Adrenal gland (tissue), 12 donors: ENCODE data around the gene ERMARD. TPM values are rescaled to one million over a fixed set of nuclear protein-coding genes. Genes with fewer than 3 reads are reported as not detected.

ENCODE experiments used
- DNase-seq, 7 donors: peaks; one replicate each; pipeline ENCODE4 v3.0.0-alpha.2; 2019 to 2020
- H3K27ac ChIP-seq, 5 donors: fragments of 200-600 bp; sonication (generic) in 4 of 5; 1 replicate in 3 of 5; 2 replicates in 2 of 5; pipeline versions ENCODE4 v1.5.1 to v1.8.0; 2016 to 2020; ENCODE audit warnings: mild to moderate bottlenecking in 1 of 5
- H3K27me3 ChIP-seq: fragments of 200-600 bp; 2 replicates; pipeline ENCODE4 v1.8.0; 2021
- H3K36me3 ChIP-seq, 2 donors: fragments of 200-600 bp; replicated peaks in 1 of 2; 1 replicate in 1 of 2; 2 replicates in 1 of 2; pipeline versions ENCODE4 v1.5.1 to v1.8.0; 2018 to 2022
- H3K4me1 ChIP-seq, 2 donors: fragments of 200-600 bp; replicated peaks in 1 of 2; 1 replicate in 1 of 2; 2 replicates in 1 of 2; pipeline versions ENCODE4 v1.5.1 to v1.8.0; 2018 to 2021
- H3K4me3 ChIP-seq, 4 donors: fragments of 200-600 bp; sonication (generic) in 3 of 4; one replicate each; pipeline ENCODE4 v1.5.1; 2016 to 2018
- H3K9me3 ChIP-seq, 3 donors: fragments of 200-600 bp; sonication (generic) in 1 of 3; replicated peaks in 1 of 3; 1 replicate in 2 of 3; 2 replicates in 1 of 3; pipeline versions ENCODE4 v1.5.1 to v1.8.0; 2016 to 2021
- CTCF ChIP-seq, 6 experiments: fragments of 450-650 bp in 4 of 6; fragments of 200-600 bp in 2 of 6; sonication (generic) in 1 of 6; IDR thresholded peaks; 1 replicate in 5 of 6; 2 replicates in 1 of 6; pipeline versions ENCODE4 v1.5.1 to v1.8.0; 2016 to 2021; ENCODE audit warnings: antibody characterized with exemption in 6 of 6, mild to moderate bottlenecking in 2 of 6, moderate library complexity in 1 of 6
- POLR2A ChIP-seq, 2 donors: fragments of 450-650 bp; IDR thresholded peaks; one replicate each; pipeline ENCODE4 v1.6.1; 2017; ENCODE audit warnings: antibody characterized with exemption in 2 of 2, mild to moderate bottlenecking in 2 of 2, moderate library complexity in 1 of 2
- WGBS, 4 donors: extraction: QIAGEN DNeasy Blood & Tissue Kit in 2 of 4; methylation state at CpG; one replicate each; pipeline versions ENCODE4 v1.1.5 to v1.1.7; 2013 to 2017; 5-methylcytosine and 5-hydroxymethylcytosine counted together
- intact Hi-C, 2 donors: fragments of 100-400 bp; cut with DNase I; formaldehyde crosslinking; loops; one replicate each; pipeline versions ENCODE4 v1.14.1 to v1.15.0; 2022 to 2023
- polyA plus RNA-seq, 3 donors: library from polyadenylated mRNA; stranded (reverse); fragments of 200-250 nt in 2 of 3; fragments of 350-450 nt in 1 of 3; fragmentation: Illumina TruSeq in 1 of 3; extraction: RNeasy Lipid Tissue Mini Kit (QIAGEN cat#74804) in 1 of 3; gene quantifications; one replicate each; pipeline ENCODE4 v1.2.3, GENCODE V29; 2013 to 2014
- total RNA-seq, 9 donors: library from RNA; depleted of rRNA in 4 of 9; stranded (reverse); fragments of >200 nt in 4 of 9; fragments of 120-200 nt in 1 of 9; fragmentation: NEBNext Ultra II Directional in 1 of 9; extraction: Animal tissue kit (Norgen Biotek cat#: 25700) in 1 of 9; gene quantifications; one replicate each; pipeline versions ENCODE4 v1.1.0 to v1.2.4, GENCODE V29; 2013 to 2023
- donor health status: healthy with polysubstance abuse.
- donor health status: Bipolar disorder and iron deficiency.
- donor health status: DM: yes; HTN: yes; CAD: no.
- donor health status: DM: no; HTN: no; CAD: no.
- donor health status: DM: no; HTN: no; CAD: no.
- donor health status: DM: yes; HTN: yes; CAD: no.

The ERMARD gene
- total and polyA plus RNA-seq, 12 donors, result 10.1 to 296 (median 31.8) TPM

- intact Hi-C loops, result no loop called here
- 87 to 94% (median 93%) methylated on average over 5 to 8 of the region's 8 CpGs for WGBS, 4 donors
- H3K27ac ChIP-seq, result no peak overlapping the region
- TF ChIP-seq POLR2A (IDR thresholded peaks at IDR 0.05) (no peak), CTCF (IDR thresholded peaks at IDR 0.05) (no peak)
- DNase-seq, result peak in 1 of 7 donors; percentile 10
- no peak overlapping the region for H3K4me3 ChIP-seq
- H3K27me3 ChIP-seq, result no peaks in the 10 kb centered on the region
- no peaks in the 10 kb centered on the region for H3K4me1 ChIP-seq
- H3K9me3 ChIP-seq, result peaks cover 0 to 2% (median 0%) of the 10 kb centered on the region in 3 donors
- H3K36me3 ChIP-seq, result no peaks in the 10 kb centered on the region
Measured at GRCh38 chr6:169811072-169811471, 59.6 kb downstream of the ERMARD start.

- Histone ChIP-seq H3K27ac (no peak overlapping the region), H3K9me3 (peaks cover 0 to 5% (median 0%) of the 10 kb centered on the region in 3 donors), H3K36me3 (no peaks in the 10 kb centered on the region), H3K4me1 (no peaks in the 10 kb centered on the region), H3K4me3 (no peak overlapping the region), H3K27me3 (no peaks in the 10 kb centered on the region)
- peak in 1 of 7 donors; percentile 30 for DNase-seq
- TF ChIP-seq CTCF (IDR thresholded peaks at IDR 0.05) (no peak), POLR2A (IDR thresholded peaks at IDR 0.05) (no peak)
- intact Hi-C loops, result no loop called here
- 85 to 88% (median 86%) methylated on average over 12 to 18 of the region's 18 CpGs for WGBS, 4 donors
Measured at GRCh38 chr6:169811521-169812256, 60.3 kb downstream of the ERMARD start.

GRCh38 chr6:169812257-169812644 is 60.8 kb downstream of the ERMARD start:
- DNase-seq, result peak in 1 of 7 donors; percentile 25
- intact Hi-C loops, result no loop called here
- Histone ChIP-seq H3K27me3 (no peaks in the 10 kb centered on the region), H3K27ac (no peak overlapping the region), H3K4me1 (no peaks in the 10 kb centered on the region), H3K36me3 (no peaks in the 10 kb centered on the region), H3K4me3 (no peak overlapping the region), H3K9me3 (peaks cover 0 to 5% (median 0%) of the 10 kb centered on the region in 3 donors)
- no peak for TF ChIP-seq POLR2A (IDR thresholded peaks at IDR 0.05)
- TF ChIP-seq CTCF (IDR thresholded peaks at IDR 0.05), result no peak
- WGBS, 4 donors, result 82 to 94% (median 88%) methylated on average over 11 to 17 of the region's 17 CpGs

- intact Hi-C loops, result no loop called here
- DNase-seq, result no peak
Measured at GRCh38 chr6:169813969-169814368, 62.5 kb downstream of the ERMARD start.

More at GRCh38 chr6:169813969-169814368, 62.5 kb downstream of the ERMARD start:
- Histone ChIP-seq H3K27ac (no peak overlapping the region), H3K27me3 (no peaks in the 10 kb centered on the region), H3K9me3 (peaks cover 0 to 5% (median 0%) of the 10 kb centered on the region in 3 donors), H3K4me1 (no peaks in the 10 kb centered on the region), H3K36me3 (no peaks in the 10 kb centered on the region), H3K4me3 (no peak overlapping the region)
- TF ChIP-seq CTCF (IDR thresholded peaks at IDR 0.05) (no peak), POLR2A (IDR thresholded peaks at IDR 0.05) (no peak)
- WGBS, 4 donors, result 84 to 100% (median 89%) methylated on average over 1 to 11 of the region's 11 CpGs
